Osteocyte (in vitro differentiated cells): ENCODE measurements around the gene CNTNAP2. TPM values are rescaled to one million over a fixed set of nuclear protein-coding genes. Genes with fewer than 3 reads are reported as not detected.

Source experiments
- DNase-seq: peaks from one replicate; pipeline ENCODE4 v3.0.0; 2021; ENCODE audit warnings: mixed read lengths; ENCODE audit not compliant: unreplicated experiment; ENCODE audit errors: extremely low spot score
- H3K27ac Mint-ChIP-seq: one replicate; pipeline ENCODE4 v1.8.0; 2021; ENCODE audit warnings: mild to moderate bottlenecking, mixed read lengths; ENCODE audit not compliant: unreplicated experiment
- H3K27me3 Mint-ChIP-seq: one replicate; pipeline ENCODE4 v1.8.0; 2021; ENCODE audit warnings: mixed read lengths; ENCODE audit not compliant: unreplicated experiment
- H3K36me3 Mint-ChIP-seq: one replicate; pipeline ENCODE4 v1.8.0; 2021; ENCODE audit warnings: mixed read lengths; ENCODE audit not compliant: unreplicated experiment
- H3K4me1 Mint-ChIP-seq: one replicate; pipeline ENCODE4 v1.8.0; 2021; ENCODE audit warnings: mixed read lengths; ENCODE audit not compliant: unreplicated experiment
- H3K4me3 Mint-ChIP-seq: one replicate; pipeline ENCODE4 v1.8.0; 2021; ENCODE audit warnings: mild to moderate bottlenecking, moderate library complexity, mixed read lengths; ENCODE audit not compliant: unreplicated experiment
- H3K9me3 Mint-ChIP-seq: one replicate; pipeline ENCODE4 v1.8.0; 2021; ENCODE audit warnings: mixed read lengths; ENCODE audit not compliant: unreplicated experiment
- CTCF ChIP-seq: fragments of 200-600 bp; sonication (generic); IDR thresholded peaks from 2 replicates; pipeline ENCODE4 v1.5.0; 2021; ENCODE audit warnings: antibody characterized with exemption, mild to moderate bottlenecking, moderate library complexity
- total RNA-seq: library from RNA; stranded (reverse); gene quantifications from 2 replicates; pipeline ENCODE4 v1.2.1, GENCODE V29; 2021

CNTNAP2 gene
- total RNA-seq, 1 donor from 2014 or later, result 1.4 TPM

GRCh38 chr7:147571436-147572185 lies 1455.0 kb downstream of the CNTNAP2 start:
- DNase-seq, result no peak
- no peaks in the 10 kb centered on the region for H3K9me3 Mint-ChIP-seq
- no peaks in the 10 kb centered on the region for H3K4me1 Mint-ChIP-seq
- no peaks in the 10 kb centered on the region for H3K36me3 Mint-ChIP-seq
- no peaks in the 10 kb centered on the region for H3K27me3 Mint-ChIP-seq
- no peak overlapping the region for H3K27ac Mint-ChIP-seq
- no peak for TF ChIP-seq CTCF
- no peak overlapping the region for H3K4me3 Mint-ChIP-seq

- H3K9me3 Mint-ChIP-seq, result no peaks in the 10 kb centered on the region
- no peaks in the 10 kb centered on the region for H3K36me3 Mint-ChIP-seq
- TF ChIP-seq CTCF, result no peak
- H3K4me1 Mint-ChIP-seq, result no peaks in the 10 kb centered on the region
- H3K27ac Mint-ChIP-seq, result no peak overlapping the region
- H3K4me3 Mint-ChIP-seq, result no peak overlapping the region
- no peaks in the 10 kb centered on the region for H3K27me3 Mint-ChIP-seq
- DNase-seq, result no peak
Measured at GRCh38 chr7:147578196-147578595, 1461.6 kb downstream of the CNTNAP2 start.

- H3K9me3 Mint-ChIP-seq, result no peaks in the 10 kb centered on the region
- no peaks in the 10 kb centered on the region for H3K27me3 Mint-ChIP-seq
- H3K27ac Mint-ChIP-seq, result no peak overlapping the region
- TF ChIP-seq CTCF, result no peak
- no peak for DNase-seq
- no peaks in the 10 kb centered on the region for H3K36me3 Mint-ChIP-seq
- no peaks in the 10 kb centered on the region for H3K4me1 Mint-ChIP-seq
- H3K4me3 Mint-ChIP-seq, result no peak overlapping the region
Measured at GRCh38 chr7:147579148-147579547, 1462.5 kb downstream of the CNTNAP2 start.

GRCh38 chr7:147584771-147585193 lies 1468.2 kb downstream of the CNTNAP2 start:
- Mint-ChIP-seq H3K4me3 (no peak overlapping the region), H3K27ac (no peak overlapping the region), H3K4me1 (no peaks in the 10 kb centered on the region), H3K9me3 (no peaks in the 10 kb centered on the region), H3K27me3 (no peaks in the 10 kb centered on the region), H3K36me3 (no peaks in the 10 kb centered on the region)
- TF ChIP-seq CTCF, result no peak
- no peak for DNase-seq

- no peak overlapping the region for H3K4me3 Mint-ChIP-seq
- H3K27ac Mint-ChIP-seq, result no peak overlapping the region
- no peaks in the 10 kb centered on the region for H3K9me3 Mint-ChIP-seq
- no peaks in the 10 kb centered on the region for H3K27me3 Mint-ChIP-seq
- H3K4me1 Mint-ChIP-seq, result no peaks in the 10 kb centered on the region
- no peaks in the 10 kb centered on the region for H3K36me3 Mint-ChIP-seq
- TF ChIP-seq CTCF, result no peak
- no peak for DNase-seq
Measured at GRCh38 chr7:147586110-147586509, 1469.5 kb downstream of the CNTNAP2 start.
